GM18858 (cell line): Measurements from ENCODE around the gene RNU6-1.

Experiments
- ATAC-seq: cut with Tn5 transposase; IDR thresholded peaks from one replicate; pipeline ENCODE4 v1.9.1; 2021; ENCODE audit not compliant: unreplicated experiment

The RNU6-1 gene

GRCh38 chr15:67859331-67859946, 19.6 kb upstream of the RNU6-1 start:
- no peak for ATAC-seq

DNA sequence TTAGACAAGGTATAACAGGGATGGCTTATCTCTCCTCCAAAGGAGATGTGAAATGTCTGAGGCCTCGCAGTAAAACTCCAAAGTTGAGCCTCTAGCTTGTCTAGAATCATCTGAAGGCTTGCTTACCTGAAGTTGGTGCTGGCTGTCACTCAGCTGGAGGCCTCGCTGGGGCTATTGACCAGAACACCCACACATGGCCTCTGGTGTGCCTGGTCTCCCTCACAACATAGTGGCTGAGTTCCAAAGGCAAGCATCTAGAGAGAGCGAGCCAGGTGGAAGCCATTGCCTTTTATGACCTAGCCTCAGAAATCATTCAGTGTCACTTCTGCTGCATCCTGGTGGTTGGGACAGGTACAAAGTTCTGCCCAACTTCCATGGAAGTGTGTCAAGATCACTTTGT, 17.4 kb upstream of the RNU6-1 start:
- ATAC-seq, result no peak

DNA sequence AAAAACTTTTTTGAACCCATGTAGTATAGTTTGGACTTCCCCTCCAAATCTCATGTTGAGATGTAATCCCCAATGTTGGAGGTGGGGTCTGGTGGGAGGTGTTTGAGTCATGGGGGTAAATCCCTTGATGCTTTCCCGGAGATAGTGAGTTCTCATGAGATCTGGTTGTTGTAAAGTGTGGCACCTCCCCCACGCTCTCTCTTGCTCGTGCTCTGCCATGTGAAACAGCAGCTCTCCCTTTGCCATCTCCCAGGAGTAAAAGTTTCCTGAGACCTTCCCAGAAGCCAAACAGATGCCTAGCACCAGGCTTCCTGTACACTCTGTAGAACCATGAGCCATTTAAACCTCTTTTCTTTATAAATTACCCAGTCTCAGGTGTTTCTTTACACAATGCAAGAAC, 16.0 kb upstream of the RNU6-1 start:
- no peak for ATAC-seq

DNA sequence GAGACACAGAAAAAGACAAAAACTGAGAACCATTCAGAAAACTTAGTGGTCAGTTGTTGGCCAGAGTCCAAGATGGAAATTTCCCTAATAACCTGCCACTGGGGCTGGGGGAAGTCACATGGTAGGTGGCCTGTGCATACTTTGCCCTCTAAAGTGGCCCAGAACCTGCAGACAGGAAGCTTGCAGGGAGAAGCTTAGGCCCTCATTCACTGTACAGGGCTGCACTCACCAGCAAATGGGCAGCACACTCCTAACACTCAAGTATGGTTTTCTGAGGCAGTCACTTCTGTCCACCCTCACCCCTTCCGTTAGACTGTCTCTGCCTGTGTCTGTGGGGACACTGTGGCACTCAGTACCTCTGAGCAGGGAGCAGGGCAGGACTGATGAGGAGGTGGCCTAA, 14.5 kb upstream of the RNU6-1 start:
- ATAC-seq, result no peak

GRCh38 chr15:67853454-67853853, 13.6 kb upstream of the RNU6-1 start:
- no peak for ATAC-seq

GRCh38 chr15:67852418-67852817, 12.6 kb upstream of the RNU6-1 start:
- no peak for ATAC-seq

- no peak for ATAC-seq
Measured at GRCh38 chr15:67850994-67851571, 11.2 kb upstream of the RNU6-1 start.

GRCh38 chr15:67850336-67850735, 10.5 kb upstream of the RNU6-1 start:
- no peak for ATAC-seq

- no peak for ATAC-seq
Measured at GRCh38 chr15:67849538-67849937, 9.7 kb upstream of the RNU6-1 start.

- ATAC-seq, result no peak
Measured at GRCh38 chr15:67845974-67846373, 6.1 kb upstream of the RNU6-1 start.

DNA sequence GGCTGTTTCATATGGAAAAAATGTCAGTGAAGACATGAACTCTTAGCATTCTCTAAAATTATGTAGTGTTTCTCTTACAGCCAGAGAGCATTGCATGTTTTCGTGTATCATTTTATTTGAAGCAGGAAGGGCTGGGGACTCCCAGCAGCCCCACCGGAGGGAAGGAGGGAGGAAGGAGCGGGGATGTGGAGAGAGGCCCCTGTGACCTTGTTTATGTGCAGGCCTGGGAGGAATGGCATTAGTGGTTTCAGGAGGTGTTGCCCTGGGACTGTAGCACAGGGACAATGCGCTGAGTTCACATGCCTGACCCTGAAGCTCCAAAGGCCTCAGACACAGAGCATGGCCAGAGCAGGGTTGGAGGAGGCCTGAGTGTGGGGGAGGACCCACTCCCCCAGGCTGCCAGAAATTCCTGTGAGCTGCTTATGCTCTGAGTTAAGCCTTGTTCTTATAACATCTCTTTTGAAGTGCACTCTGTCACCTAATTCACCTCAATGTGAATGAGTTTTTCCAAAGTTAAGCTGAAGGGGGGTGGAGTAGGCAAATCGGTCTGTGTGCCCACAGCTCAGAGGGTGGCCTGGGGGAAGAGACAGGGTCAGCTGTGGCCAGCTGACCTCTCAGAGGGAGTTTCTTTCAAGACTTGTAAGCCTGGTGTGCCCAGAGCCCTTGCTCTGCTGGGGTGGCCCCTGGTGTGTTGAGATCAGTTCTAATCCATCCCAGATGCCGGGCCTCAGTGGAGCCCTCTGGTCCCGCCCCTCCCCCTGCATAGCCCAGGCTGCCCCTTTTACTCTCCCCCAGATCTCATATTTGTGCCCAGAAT, 3.9 kb upstream of the RNU6-1 start:
- no peak for ATAC-seq

- ATAC-seq, result no peak
Measured at GRCh38 chr15:67843092-67843501, 3.3 kb upstream of the RNU6-1 start.

DNA sequence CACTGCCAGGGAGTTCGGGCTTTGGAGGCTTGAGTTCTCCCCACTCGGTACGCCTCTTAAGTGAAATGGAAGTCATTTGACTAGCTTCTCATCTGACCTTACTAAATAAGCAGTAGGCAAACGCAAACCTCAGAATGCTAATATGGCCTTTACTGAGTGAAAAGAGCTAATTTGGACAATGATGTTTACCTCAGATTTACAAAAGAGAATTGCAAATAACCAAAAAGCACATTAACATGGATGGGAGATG, 1.6 kb upstream of the RNU6-1 start:
- no peak for ATAC-seq

GRCh38 chr15:67840749-67841512, 1.1 kb upstream of the RNU6-1 start:
- ATAC-seq, result no peak

DNA sequence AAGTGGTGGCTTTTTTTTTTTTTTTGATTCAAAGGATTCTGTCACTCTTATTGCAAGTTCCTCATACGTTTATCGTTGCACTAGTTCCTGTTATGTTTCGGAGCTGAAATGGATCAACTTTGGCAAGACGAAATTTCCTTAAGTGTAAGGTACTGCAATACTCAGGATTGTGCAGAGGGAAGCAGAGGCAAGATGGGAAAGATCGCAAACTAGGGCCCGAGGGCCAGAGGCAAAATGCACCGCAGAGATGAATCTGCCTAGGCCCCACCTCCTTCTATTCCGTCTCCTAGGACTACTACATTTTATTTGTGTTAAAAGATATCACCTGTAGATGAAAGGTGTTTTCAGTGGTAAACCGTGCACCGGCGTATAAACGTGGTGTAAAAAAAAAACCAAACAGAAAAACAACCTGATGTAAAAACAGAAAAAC, 331 bp downstream of the RNU6-1 start:
- ATAC-seq, result peak; percentile 10

- ATAC-seq, result no peak
Measured at GRCh38 chr15:67838789-67839332, 984 bp downstream of the RNU6-1 start.

- no peak for ATAC-seq
Measured at GRCh38 chr15:67836955-67837354, 2.9 kb downstream of the RNU6-1 start.

DNA sequence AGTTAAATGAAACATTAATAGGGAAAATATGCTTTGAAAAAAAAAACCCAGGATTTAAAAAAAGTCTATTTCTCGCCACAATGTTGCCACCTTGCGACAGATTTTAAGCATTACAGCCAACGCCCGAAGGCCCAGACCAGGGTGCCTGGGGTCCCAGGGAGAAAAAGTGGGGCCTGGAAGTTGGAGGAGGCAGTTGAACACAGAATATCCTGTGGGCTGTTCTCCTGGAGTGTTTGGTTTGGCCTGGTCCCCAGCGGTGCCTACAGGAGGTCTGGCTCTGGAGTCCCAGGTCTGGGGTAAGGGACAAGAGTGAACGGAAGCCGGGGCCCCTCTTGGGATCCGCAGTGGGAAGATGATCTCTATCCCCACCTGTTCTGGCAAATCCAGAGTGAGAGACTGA, 3.4 kb downstream of the RNU6-1 start:
- ATAC-seq, result no peak

GRCh38 chr15:67836134-67836455, 3.8 kb downstream of the RNU6-1 start:
- ATAC-seq, result no peak

DNA sequence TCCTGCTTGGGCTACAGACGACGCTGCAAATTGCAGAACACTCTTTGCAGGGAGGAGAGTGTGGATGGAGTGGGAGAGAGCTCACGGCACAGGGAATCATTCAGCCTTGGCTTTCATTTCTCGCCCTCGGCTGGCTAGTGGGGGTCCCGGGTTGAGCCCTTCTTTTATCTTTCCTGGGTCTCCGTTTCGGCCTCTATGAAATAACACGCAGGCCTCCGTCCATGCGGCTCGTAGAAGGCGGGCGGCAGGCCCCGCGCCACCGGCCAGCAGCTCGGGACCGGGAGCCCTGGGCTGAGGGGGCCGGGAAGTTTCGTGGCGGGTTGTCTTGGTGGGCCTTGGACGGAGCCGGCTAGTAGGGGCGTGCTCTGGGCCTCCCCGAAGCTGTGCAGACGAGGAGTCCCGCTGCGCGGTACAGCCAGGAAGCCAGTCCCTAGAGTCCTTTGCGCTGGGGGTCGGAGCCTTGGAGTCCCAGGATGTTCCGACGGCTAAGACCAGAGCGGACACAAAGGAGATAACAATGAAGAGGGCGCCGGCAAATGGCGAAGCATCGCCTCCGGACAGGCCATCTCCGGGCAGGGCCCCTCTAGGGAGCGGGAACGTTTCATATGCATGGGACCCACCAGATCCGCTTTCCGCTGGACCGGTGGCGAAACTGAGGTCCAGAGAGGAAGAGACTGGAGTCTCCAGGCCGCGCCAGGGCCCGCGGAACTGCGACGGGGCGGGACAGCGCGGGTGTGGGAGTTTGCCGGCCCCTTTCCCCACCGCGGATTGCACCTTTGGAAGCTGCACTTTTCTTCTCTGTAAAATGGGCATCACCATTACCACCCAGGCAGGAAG, 4.3 kb downstream of the RNU6-1 start:
- ATAC-seq, result no peak
